Panc1 (cell line): ENCODE measurements around the gene TP53I11.

Source experiments
- CTCF ChIP-seq: fragments of 450-650 bp; IDR thresholded peaks from 2 replicates; pipeline ENCODE4 v1.5.1; 2017; ENCODE audit warnings: mild to moderate bottlenecking
- POLR2AphosphoS5 ChIP-seq: IDR thresholded peaks from 2 replicates; pipeline ENCODE4 v1.6.1; 2012; ENCODE audit warnings: mild to moderate bottlenecking, low read depth, low read length, moderate library complexity
- REST ChIP-seq, 2 experiments: IDR thresholded peaks; 2 replicates each; pipeline ENCODE4 v1.6.1; 2011 to 2012; ENCODE audit warnings: low read depth in 2 of 2, control low read depth in 1 of 2, low read length in 1 of 2, mild to moderate bottlenecking in 1 of 2, moderate library complexity in 1 of 2; ENCODE audit not compliant: insufficient read depth in 1 of 2
- TCF7L2 ChIP-seq: IDR thresholded peaks from 2 replicates; pipeline ENCODE4 v1.6.1; 2011; ENCODE audit warnings: mild to moderate bottlenecking, low read depth, low read length, inconsistent platforms

- TF ChIP-seq CTCF (no peak), REST (IDR thresholded peaks at IDR 0.05; ENCODE audit: insufficient read depth in 1 of 2, low read depth in 2 of 2, low read length in 1 of 2) (no peak), POLR2AphosphoS5 (no peak), TCF7L2 (no peak)
These were observed 36.6 kb downstream of the TP53I11 start for GRCh38 chr11:44914105-44914504.
